T-cell (primary cell): ENCODE results near the gene IL18R1. TPM values are rescaled to one million over a fixed set of nuclear protein-coding genes. Genes with fewer than 3 reads are reported as not detected.

Experiments used
- ATAC-seq, 4 experiments: fragments of 200-7000 bp in 3 of 4; fragments of 150-1000 bp in 1 of 4; cut with Tn5 transposase; replicated peaks in 1 of 4; 1 replicate in 3 of 4; 2 replicates in 1 of 4; pipeline ENCODE4 v1.10.0; 2021; ENCODE audit warnings: moderate library complexity in 3 of 4, mild to moderate bottlenecking in 2 of 4, moderate number of reproducible peaks in 1 of 4
- CTCF ChIA-PET, 2 donors: fragments of 300-600 bp; sonication (Branson Sonifier 250); formaldehyde crosslinking; loops; one replicate each; lab custom pipeline; 2022; ENCODE audit warnings: antibody characterized with exemption in 2 of 2; lab: Charles Lee
- POLR2A ChIA-PET, 2 donors: fragments of 300-600 bp; sonication (Branson Sonifier 250); formaldehyde crosslinking; loops; one replicate each; lab custom pipeline; 2022; ENCODE audit warnings: antibody characterized with exemption in 2 of 2; lab: Charles Lee
- DNase-seq, 35 experiments: peaks; one replicate each; pipeline versions ENCODE4 v3.0.0 to v3.0.0-alpha.2; 2013 to 2023
- H3K27ac ChIP-seq: one replicate; pipeline ENCODE4 v1.5.1; 2013; ENCODE audit warnings: low read length
- H3K27me3 ChIP-seq, 2 experiments: replicated peaks in 1 of 2; 1 replicate in 1 of 2; 2 replicates in 1 of 2; pipeline versions ENCODE4 v1.6.1 to v1.7.0; 2013; ENCODE audit warnings: low read length in 1 of 2, mixed read lengths in 1 of 2; ENCODE audit not compliant: control insufficient read depth in 2 of 2, insufficient read depth in 2 of 2; ENCODE audit errors: extremely low read depth in 1 of 2
- H3K36me3 ChIP-seq, 2 donors: 1 replicate in 1 of 2; 2 replicates in 1 of 2; pipeline versions ENCODE4 v1.6.1 to v1.7.0; 2013; ENCODE audit warnings: low read length in 1 of 2; ENCODE audit not compliant: control insufficient read depth in 2 of 2, insufficient read depth in 1 of 2; ENCODE audit errors: extremely low read depth in 1 of 2
- H3K4me1 ChIP-seq, 2 experiments: 1 replicate in 1 of 2; 2 replicates in 1 of 2; pipeline versions ENCODE4 v1.6.1 to v1.7.0; 2013; ENCODE audit warnings: low read length in 2 of 2, mixed read lengths in 1 of 2; ENCODE audit not compliant: insufficient read depth in 2 of 2, control insufficient read depth in 1 of 2; ENCODE audit errors: extremely low read depth in 1 of 2
- H3K4me3 ChIP-seq, 2 donors: 1 replicate in 1 of 2; 2 replicates in 1 of 2; pipeline versions ENCODE4 v1.5.1 to v1.7.0; 2013; ENCODE audit warnings: mild to moderate bottlenecking in 2 of 2, low read length in 1 of 2, moderate library complexity in 1 of 2; ENCODE audit not compliant: control insufficient read depth in 1 of 2; ENCODE audit errors: extremely low read depth in 1 of 2
- H3K9me3 ChIP-seq: 2 replicates; pipeline ENCODE4 v1.7.0; 2013
- H3K27ac Mint-ChIP-seq, 2 donors: one replicate each; pipeline ENCODE4 v1.8.0; 2020 to 2021; ENCODE audit warnings: mild to moderate bottlenecking in 2 of 2, mixed read lengths in 2 of 2
- H3K27me3 Mint-ChIP-seq, 2 donors: one replicate each; pipeline ENCODE4 v1.8.0; 2021 to 2022; ENCODE audit warnings: mixed read lengths in 2 of 2
- H3K36me3 Mint-ChIP-seq: one replicate; pipeline ENCODE4 v1.8.0; 2021; ENCODE audit warnings: mixed read lengths
- H3K4me1 Mint-ChIP-seq, 3 donors: one replicate each; pipeline ENCODE4 v1.8.0; 2020 to 2022; ENCODE audit warnings: mixed read lengths in 3 of 3, mild to moderate bottlenecking in 1 of 3
- H3K4me3 Mint-ChIP-seq, 3 donors: one replicate each; pipeline ENCODE4 v1.8.0; 2020 to 2022; ENCODE audit warnings: mild to moderate bottlenecking in 3 of 3, mixed read lengths in 3 of 3, moderate library complexity in 3 of 3
- H3K9me3 Mint-ChIP-seq, 3 donors: one replicate each; pipeline ENCODE4 v1.8.0; 2020 to 2022; ENCODE audit warnings: mixed read lengths in 3 of 3
- WGBS: methylation state at CpG from one replicate; pipeline ENCODE4 v1.1.5; 2013; ENCODE audit warnings: missing lambda C conversion rate; ENCODE audit not compliant: insufficient coverage; 5-methylcytosine and 5-hydroxymethylcytosine counted together
- total RNA-seq, 35 experiments: library from RNA in 6 of 35; stranded (reverse) in 6 of 35; fragments of 120-200 nt in 1 of 35; gene quantifications; one replicate each; pipeline versions ENCODE4 v1.2.1 to v1.2.4 and lab custom pipeline; 2013 to 2026

Gene IL18R1
- total RNA-seq, 5 donors from 2014 or later (not counting 1 experiment from before 2014, with no cell fraction given), result 4.8 to 12.5 (median 10.1) TPM

- Histone ChIP-seq H3K27me3 (no peaks in the 10 kb centered on the region), H3K9me3 (no peaks in the 10 kb centered on the region), H3K4me3 (no peak overlapping the region), H3K27ac (no peak overlapping the region), H3K36me3 (no peaks in the 10 kb centered on the region), H3K4me1 (peaks cover 5% of the 10 kb centered on the region in 2 experiments)
- CTCF ChIA-PET, result interaction anchor here in 1 of 2 donors (0.7 kb wide), 1 partner anchor 359 kb away, joined by 3 read pairs; no protein-coding TSS in a partner anchor
- Mint-ChIP-seq H3K4me3 (no peak overlapping the region), H3K27ac (peak overlapping the region in 1 of 2 donors; percentile 13), H3K9me3 (no peaks in the 10 kb centered on the region), H3K4me1 (peaks cover 12 to 45% (median 31%) of the 10 kb centered on the region in 3 donors), H3K27me3 (no peaks in the 10 kb centered on the region), H3K36me3 (peaks cover 3% of the 10 kb centered on the region)
- no peak for DNase-seq
- POLR2A ChIA-PET, result no interaction called here
- 57% methylated on average over 1 of the region's 2 CpGs for WGBS
- no peak for ATAC-seq
Measured at GRCh38 chr2:102434655-102435381, 79.2 kb downstream of the IL18R1 start.

- Mint-ChIP-seq H3K27ac (no peak overlapping the region), H3K4me3 (no peak overlapping the region)
- POLR2A ChIA-PET, result no interaction called here
Measured at GRCh38 chr2:102435741-102436140, 80.1 kb downstream of the IL18R1 start.

GRCh38 chr2:102436323-102436722 is 80.7 kb downstream of the IL18R1 start:
- peaks cover 5% of the 10 kb centered on the region in 2 experiments for H3K4me1 ChIP-seq
- peak in 1 of 35 experiments; percentile 37 for DNase-seq
- no peaks in the 10 kb centered on the region for H3K9me3 ChIP-seq
- H3K36me3 ChIP-seq, result no peaks in the 10 kb centered on the region
- ChIA-PET POLR2A (interaction anchor here in 1 of 2 donors (0.7 to 1.1 kb wide), 2 partner anchors 10 to 73 kb away, joined by 3 read pairs; no protein-coding TSS in a partner anchor), CTCF (interaction anchor here in 1 of 2 donors (0.7 kb wide), 1 partner anchor 32 kb away, joined by 4 read pairs; no protein-coding TSS in a partner anchor)
- no CpG with 5 or more reads among the region's 3 CpGs for WGBS
- no peak overlapping the region for H3K4me3 ChIP-seq
- Mint-ChIP-seq H3K36me3 (peaks cover 3% of the 10 kb centered on the region), H3K27me3 (no peaks in the 10 kb centered on the region), H3K9me3 (no peaks in the 10 kb centered on the region), H3K4me1 (peaks cover 12 to 31% (median 26%) of the 10 kb centered on the region in 3 donors), H3K27ac (peak overlapping the region in 1 of 2 donors; percentile 33), H3K4me3 (no peak overlapping the region)
- H3K27me3 ChIP-seq, result no peaks in the 10 kb centered on the region
- H3K27ac ChIP-seq, result no peak overlapping the region
- no peak for ATAC-seq

More at GRCh38 chr2:102435741-102436140, 80.1 kb downstream of the IL18R1 start:
- Histone ChIP-seq H3K27me3 (no peaks in the 10 kb centered on the region), H3K4me1 (peaks cover 5% of the 10 kb centered on the region in 2 experiments), H3K27ac (no peak overlapping the region), H3K4me3 (no peak overlapping the region), H3K9me3 (no peaks in the 10 kb centered on the region), H3K36me3 (no peaks in the 10 kb centered on the region)
- no peaks in the 10 kb centered on the region for H3K9me3 Mint-ChIP-seq
- no peak for DNase-seq
- peaks cover 12 to 36% (median 28%) of the 10 kb centered on the region in 3 donors for H3K4me1 Mint-ChIP-seq
- H3K36me3 Mint-ChIP-seq, result peaks cover 3% of the 10 kb centered on the region
- ATAC-seq, result no peak
- no peaks in the 10 kb centered on the region for H3K27me3 Mint-ChIP-seq
- CTCF ChIA-PET, result interaction anchor here in 1 of 2 donors (0.7 kb wide), 1 partner anchor 31 kb away, joined by 4 read pairs; no protein-coding TSS in a partner anchor
- WGBS, result no CpG with 5 or more reads among the region's 2 CpGs

- no peak overlapping the region for H3K4me3 ChIP-seq
- H3K27ac ChIP-seq, result no peak overlapping the region
- H3K27me3 ChIP-seq, result no peaks in the 10 kb centered on the region
- CTCF ChIA-PET, result no interaction called here
- Mint-ChIP-seq H3K4me1 (peaks cover 12 to 26% (median 23%) of the 10 kb centered on the region in 3 donors), H3K4me3 (no peak overlapping the region), H3K9me3 (no peaks in the 10 kb centered on the region), H3K27me3 (no peaks in the 10 kb centered on the region), H3K27ac (peak overlapping the region in 1 of 2 donors; percentile 50), H3K36me3 (peaks cover 3% of the 10 kb centered on the region)
- WGBS, result 55% methylated on average over 3 of the region's 4 CpGs
- no peak for ATAC-seq
- H3K9me3 ChIP-seq, result no peaks in the 10 kb centered on the region
- POLR2A ChIA-PET, result interaction anchor here in 1 of 2 donors (0.7 to 1.1 kb wide), 2 partner anchors 11 to 74 kb away, joined by 3 read pairs; no protein-coding TSS in a partner anchor
- no peak for DNase-seq
- peaks cover 5% of the 10 kb centered on the region in 2 experiments for H3K4me1 ChIP-seq
- no peaks in the 10 kb centered on the region for H3K36me3 ChIP-seq
Measured at GRCh38 chr2:102437122-102437521, 81.5 kb downstream of the IL18R1 start.

- DNase-seq (no peak), ATAC-seq (no peak)
- Mint-ChIP-seq H3K36me3 (peaks cover 3% of the 10 kb centered on the region), H3K27ac (no peak overlapping the region), H3K4me3 (no peak overlapping the region), H3K27me3 (no peaks in the 10 kb centered on the region), H3K4me1 (peaks cover 16 to 28% (median 24%) of the 10 kb centered on the region in 3 donors), H3K9me3 (no peaks in the 10 kb centered on the region)
- Histone ChIP-seq H3K4me1 (peaks cover 5 to 6% of the 10 kb centered on the region in 2 experiments), H3K36me3 (no peaks in the 10 kb centered on the region), H3K27me3 (no peaks in the 10 kb centered on the region), H3K9me3 (no peaks in the 10 kb centered on the region), H3K27ac (no peak overlapping the region), H3K4me3 (no peak overlapping the region)
- CTCF ChIA-PET, result interaction anchor here in 1 of 2 donors (0.6 to 1.0 kb wide), 5 partner anchors 10 to 418 kb away, joined by 3 to 6 read pairs (median 3); no protein-coding TSS in a partner anchor
- no CpG with 5 or more reads among the region's 3 CpGs for WGBS
- POLR2A ChIA-PET, result no interaction called here
Measured at GRCh38 chr2:102438111-102438510, 82.5 kb downstream of the IL18R1 start.

DNA sequence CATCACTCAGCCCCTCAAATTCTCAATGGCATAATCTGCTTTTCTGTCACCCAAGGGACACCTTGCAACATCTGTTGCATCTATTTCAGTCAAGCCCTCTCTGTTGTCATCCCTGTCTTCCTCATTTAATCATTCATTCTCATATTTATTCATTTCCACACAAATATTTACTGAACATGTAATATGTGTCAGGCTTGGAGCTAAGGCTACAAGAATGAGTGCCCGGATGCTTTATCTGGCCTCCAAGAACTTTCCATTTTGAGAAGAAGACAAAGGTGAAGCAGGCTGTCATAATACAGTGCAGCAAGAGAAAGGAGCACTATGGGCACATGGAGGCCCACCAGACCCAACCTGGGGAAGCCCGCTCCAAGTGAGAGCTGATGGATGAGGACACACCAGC is 83.0 kb downstream of the IL18R1 start:
- WGBS, result 100% methylated on average over 1 of the region's 2 CpGs
- Histone ChIP-seq H3K27me3 (no peaks in the 10 kb centered on the region), H3K27ac (no peak overlapping the region), H3K4me1 (peaks cover 5 to 6% of the 10 kb centered on the region in 2 experiments), H3K36me3 (no peaks in the 10 kb centered on the region), H3K4me3 (no peak overlapping the region), H3K9me3 (no peaks in the 10 kb centered on the region)
- POLR2A ChIA-PET, result no interaction called here
- ATAC-seq, result no peak
- CTCF ChIA-PET, result interaction anchor here in 1 of 2 donors (0.8 to 1.0 kb wide), 2 partner anchors 11 to 20 kb away, joined by 3 read pairs; no protein-coding TSS in a partner anchor
- H3K36me3 Mint-ChIP-seq, result peaks cover 3% of the 10 kb centered on the region
- H3K4me1 Mint-ChIP-seq, result peaks cover 20 to 29% (median 26%) of the 10 kb centered on the region in 3 donors
- H3K27me3 Mint-ChIP-seq, result no peaks in the 10 kb centered on the region
- no peaks in the 10 kb centered on the region for H3K9me3 Mint-ChIP-seq
- H3K4me3 Mint-ChIP-seq, result no peak overlapping the region
- DNase-seq, result no peak
- no peak overlapping the region for H3K27ac Mint-ChIP-seq
